Measurements from ENCODE around the gene GJB6.

The GJB6 gene

GRCh38 chr13:20271441-20271840 is 39.3 kb upstream of the GJB6 start:
- Histone ChIP-seq H3K27me3 (ENCODE audit: insufficient read depth, low read depth) (no peaks in the 10 kb centered on the region), H3K36me3 (ENCODE audit: insufficient read depth) (no peaks in the 10 kb centered on the region), H3K79me2 (ENCODE audit: insufficient read depth, low read depth) (no peaks in the 10 kb centered on the region), H3K4me1 (ENCODE audit: low read depth, poor library complexity, severe bottlenecking) (no peaks in the 10 kb centered on the region), H2AFZ (ENCODE audit: low read depth) (no peak overlapping the region), H3K27ac (no peak overlapping the region), H4K20me1 (ENCODE audit: insufficient read depth) (no peaks in the 10 kb centered on the region), H3K9ac (no peak overlapping the region), H3K4me3 (IDR thresholded peaks at IDR 0.05; ENCODE audit: insufficient read depth, low read depth, low read length) (no peak overlapping the region), H3K4me2 (no peak overlapping the region)
- TF ChIP-seq CTCF (conservative IDR thresholded peaks at IDR 0.05; ENCODE audit: low read depth, low read length): no peak

- H3K27me3 ChIP-seq (ENCODE audit: insufficient read depth, low read depth): no peaks in the 10 kb centered on the region
- no peak overlapping the region for H2AFZ ChIP-seq (ENCODE audit: low read depth)
- TF ChIP-seq CTCF (conservative IDR thresholded peaks at IDR 0.05; ENCODE audit: low read depth, low read length): no peak
- no peak overlapping the region for H3K9ac ChIP-seq
- no peak overlapping the region for H3K27ac ChIP-seq
- H4K20me1 ChIP-seq (ENCODE audit: insufficient read depth): no peaks in the 10 kb centered on the region
- H3K4me3 ChIP-seq (IDR thresholded peaks at IDR 0.05; ENCODE audit: insufficient read depth, low read depth, low read length): no peak overlapping the region
- H3K36me3 ChIP-seq (ENCODE audit: insufficient read depth): no peaks in the 10 kb centered on the region
- no peaks in the 10 kb centered on the region for H3K79me2 ChIP-seq (ENCODE audit: insufficient read depth, low read depth)
- no peaks in the 10 kb centered on the region for H3K4me1 ChIP-seq (ENCODE audit: low read depth, poor library complexity, severe bottlenecking)
- H3K4me2 ChIP-seq: no peak overlapping the region
These were observed 38.2 kb upstream of the GJB6 start for GRCh38 chr13:20270163-20270865.

GRCh38 chr13:20264271-20265018 is 32.3 kb upstream of the GJB6 start:
- Histone ChIP-seq H3K79me2 (ENCODE audit: insufficient read depth, low read depth) (no peaks in the 10 kb centered on the region), H4K20me1 (ENCODE audit: insufficient read depth) (no peaks in the 10 kb centered on the region), H3K4me1 (ENCODE audit: low read depth, poor library complexity, severe bottlenecking) (no peaks in the 10 kb centered on the region), H3K4me2 (no peak overlapping the region), H3K9ac (no peak overlapping the region), H3K27ac (no peak overlapping the region), H2AFZ (ENCODE audit: low read depth) (no peak overlapping the region), H3K4me3 (IDR thresholded peaks at IDR 0.05; ENCODE audit: insufficient read depth, low read depth, low read length) (no peak overlapping the region), H3K27me3 (ENCODE audit: insufficient read depth, low read depth) (no peaks in the 10 kb centered on the region), H3K36me3 (ENCODE audit: insufficient read depth) (no peaks in the 10 kb centered on the region)
- no peak for TF ChIP-seq CTCF (conservative IDR thresholded peaks at IDR 0.05; ENCODE audit: low read depth, low read length)

- Histone ChIP-seq H3K36me3 (ENCODE audit: insufficient read depth) (no peaks in the 10 kb centered on the region), H4K20me1 (ENCODE audit: insufficient read depth) (no peaks in the 10 kb centered on the region), H3K4me1 (ENCODE audit: low read depth, poor library complexity, severe bottlenecking) (no peaks in the 10 kb centered on the region), H3K9ac (no peak overlapping the region), H2AFZ (ENCODE audit: low read depth) (no peak overlapping the region), H3K27me3 (ENCODE audit: insufficient read depth, low read depth) (no peaks in the 10 kb centered on the region), H3K27ac (no peak overlapping the region), H3K4me3 (IDR thresholded peaks at IDR 0.05; ENCODE audit: insufficient read depth, low read depth, low read length) (no peak overlapping the region), H3K79me2 (ENCODE audit: insufficient read depth, low read depth) (no peaks in the 10 kb centered on the region), H3K4me2 (no peak overlapping the region)
- no peak for TF ChIP-seq CTCF (conservative IDR thresholded peaks at IDR 0.05; ENCODE audit: low read depth, low read length)
These were observed 31.4 kb upstream of the GJB6 start for GRCh38 chr13:20263393-20264044.

Measured in KMS-11 (cell line).